OCI-LY3 (cell line): ENCODE results near the gene DRD2.

Source experiments
- EZH2phosphoT487 ChIP-seq: fragments of 200-600 bp; shearing (Covaris generic); IDR thresholded peaks from 2 replicates; pipeline ENCODE4 v1.6.1; 2018; ENCODE audit warnings: antibody characterized with exemption, mixed run types, low read depth
- TF ChIP-seq, protein P1 (sequence below): fragments of 200-600, 300-600 bp; sonication (generic); IDR thresholded peaks from 2 replicates; pipeline ENCODE4 v1.5.1; 2014; ENCODE audit warnings: antibody characterized with exemption, low read length, low read depth

GRCh38 chr11:113481226-113481625 is 6.0 kb upstream of the DRD2 start:
- TF ChIP-seq, protein P1, sequence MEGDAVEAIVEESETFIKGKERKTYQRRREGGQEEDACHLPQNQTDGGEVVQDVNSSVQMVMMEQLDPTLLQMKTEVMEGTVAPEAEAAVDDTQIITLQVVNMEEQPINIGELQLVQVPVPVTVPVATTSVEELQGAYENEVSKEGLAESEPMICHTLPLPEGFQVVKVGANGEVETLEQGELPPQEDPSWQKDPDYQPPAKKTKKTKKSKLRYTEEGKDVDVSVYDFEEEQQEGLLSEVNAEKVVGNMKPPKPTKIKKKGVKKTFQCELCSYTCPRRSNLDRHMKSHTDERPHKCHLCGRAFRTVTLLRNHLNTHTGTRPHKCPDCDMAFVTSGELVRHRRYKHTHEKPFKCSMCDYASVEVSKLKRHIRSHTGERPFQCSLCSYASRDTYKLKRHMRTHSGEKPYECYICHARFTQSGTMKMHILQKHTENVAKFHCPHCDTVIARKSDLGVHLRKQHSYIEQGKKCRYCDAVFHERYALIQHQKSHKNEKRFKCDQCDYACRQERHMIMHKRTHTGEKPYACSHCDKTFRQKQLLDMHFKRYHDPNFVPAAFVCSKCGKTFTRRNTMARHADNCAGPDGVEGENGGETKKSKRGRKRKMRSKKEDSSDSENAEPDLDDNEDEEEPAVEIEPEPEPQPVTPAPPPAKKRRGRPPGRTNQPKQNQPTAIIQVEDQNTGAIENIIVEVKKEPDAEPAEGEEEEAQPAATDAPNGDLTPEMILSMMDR, result no peak
- TF ChIP-seq EZH2phosphoT487, result no peak
